Measurements from ENCODE around the gene SNRK.

Gene SNRK

GRCh38 chr3:43249405-43249804 lies 36.9 kb upstream of the SNRK start:
- Histone ChIP-seq H3K27me3 (ENCODE audit: low read length) (no peaks in the 10 kb centered on the region), H3K9me3 (ENCODE audit: insufficient read depth, low read length) (no peaks in the 10 kb centered on the region), H3K27ac (ENCODE audit: low read depth, low read length) (no peak overlapping the region), H4K20me1 (ENCODE audit: low read depth, low read length) (no peaks in the 10 kb centered on the region), H3K79me2 (ENCODE audit: insufficient read depth, low read length) (no peaks in the 10 kb centered on the region), H3K9ac (ENCODE audit: low read length) (no peak overlapping the region), H3F3A (ENCODE audit: insufficient read depth) (no peaks in the 10 kb centered on the region), H3K36me3 (ENCODE audit: low read length) (no peaks in the 10 kb centered on the region), H3K4me2 (ENCODE audit: low read depth, low read length, poor library complexity, severe bottlenecking) (no peak overlapping the region), H3K9me2 (replicated peaks; ENCODE audit: insufficient read depth, low read length) (no peaks in the 10 kb centered on the region), H2AFZ (ENCODE audit: low read depth, low read length, severe bottlenecking) (no peak overlapping the region), H3K4me3 (ENCODE audit: insufficient read depth, low read length, poor library complexity, severe bottlenecking) (no peak overlapping the region)
- TF ChIP-seq CTCF (IDR thresholded peaks at IDR 0.05; ENCODE audit: insufficient read depth, low read length, poor library complexity, severe bottlenecking): no peak
- no peak for TF ChIP-seq EZH2phosphoT487 (conservative IDR thresholded peaks at IDR 0.05; ENCODE audit: low read length)

- no peak overlapping the region for H3K4me2 ChIP-seq (ENCODE audit: low read depth, low read length, poor library complexity, severe bottlenecking)
- TF ChIP-seq CTCF (IDR thresholded peaks at IDR 0.05; ENCODE audit: insufficient read depth, low read length, poor library complexity, severe bottlenecking) (no peak), EZH2phosphoT487 (conservative IDR thresholded peaks at IDR 0.05; ENCODE audit: low read length) (no peak)
Observed at GRCh38 chr3:43253294-43253693, 33.0 kb upstream of the SNRK start.

DNA sequence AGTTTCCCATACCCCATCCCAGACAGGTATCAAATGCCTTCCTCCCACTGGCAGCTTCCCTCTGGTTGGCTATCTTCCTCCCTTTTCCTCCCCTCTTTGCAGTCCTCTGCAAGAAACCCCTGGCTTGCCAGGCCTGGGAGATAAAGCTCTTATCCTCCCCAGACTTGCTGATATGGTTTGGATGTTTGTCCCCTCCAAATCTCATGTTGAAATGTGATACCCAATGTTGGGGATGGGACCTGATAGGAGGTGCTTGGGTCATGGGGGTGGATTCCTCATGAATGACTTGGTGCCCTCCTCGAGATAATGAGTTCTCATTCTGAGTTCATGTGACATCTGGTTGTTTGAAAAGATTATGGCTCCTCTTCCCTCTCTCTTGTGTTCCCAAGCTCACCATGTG lies 32.2 kb upstream of the SNRK start:
- no peaks in the 10 kb centered on the region for H3F3A ChIP-seq (ENCODE audit: insufficient read depth)
- no peak overlapping the region for H3K4me2 ChIP-seq (ENCODE audit: low read depth, low read length, poor library complexity, severe bottlenecking)
- no peaks in the 10 kb centered on the region for H4K20me1 ChIP-seq (ENCODE audit: low read depth, low read length)
- H3K27me3 ChIP-seq (ENCODE audit: low read length): no peaks in the 10 kb centered on the region
- no peaks in the 10 kb centered on the region for H3K36me3 ChIP-seq (ENCODE audit: low read length)
- H3K4me3 ChIP-seq (ENCODE audit: insufficient read depth, low read length, poor library complexity, severe bottlenecking): no peak overlapping the region
- H3K9ac ChIP-seq (ENCODE audit: low read length): no peak overlapping the region
- H3K9me2 ChIP-seq (replicated peaks; ENCODE audit: insufficient read depth, low read length): no peaks in the 10 kb centered on the region
- H3K27ac ChIP-seq (ENCODE audit: low read depth, low read length): no peak overlapping the region
- no peaks in the 10 kb centered on the region for H3K9me3 ChIP-seq (ENCODE audit: insufficient read depth, low read length)
- H2AFZ ChIP-seq (ENCODE audit: low read depth, low read length, severe bottlenecking): no peak overlapping the region
- H3K79me2 ChIP-seq (ENCODE audit: insufficient read depth, low read length): no peaks in the 10 kb centered on the region
- TF ChIP-seq CTCF (IDR thresholded peaks at IDR 0.05; ENCODE audit: insufficient read depth, low read length, poor library complexity, severe bottlenecking) (no peak), EZH2phosphoT487 (conservative IDR thresholded peaks at IDR 0.05; ENCODE audit: low read length) (no peak)

More at GRCh38 chr3:43253294-43253693, 33.0 kb upstream of the SNRK start:
- no peaks in the 10 kb centered on the region for H3K36me3 ChIP-seq (ENCODE audit: low read length)
- H2AFZ ChIP-seq (ENCODE audit: low read depth, low read length, severe bottlenecking): no peak overlapping the region
- no peaks in the 10 kb centered on the region for H4K20me1 ChIP-seq (ENCODE audit: low read depth, low read length)
- H3F3A ChIP-seq (ENCODE audit: insufficient read depth): no peaks in the 10 kb centered on the region
- H3K27ac ChIP-seq (ENCODE audit: low read depth, low read length): no peak overlapping the region
- H3K9me2 ChIP-seq (replicated peaks; ENCODE audit: insufficient read depth, low read length): no peaks in the 10 kb centered on the region
- H3K9ac ChIP-seq (ENCODE audit: low read length): no peak overlapping the region
- H3K4me3 ChIP-seq (ENCODE audit: insufficient read depth, low read length, poor library complexity, severe bottlenecking): no peak overlapping the region
- no peaks in the 10 kb centered on the region for H3K9me3 ChIP-seq (ENCODE audit: insufficient read depth, low read length)
- H3K79me2 ChIP-seq (ENCODE audit: insufficient read depth, low read length): no peaks in the 10 kb centered on the region
- no peaks in the 10 kb centered on the region for H3K27me3 ChIP-seq (ENCODE audit: low read length)
